B cell (primary cell): ENCODE measurements around the gene NKAIN2. TPM values are rescaled to one million over a fixed set of nuclear protein-coding genes. Genes with fewer than 3 reads are reported as not detected.

ENCODE experiments used
- ATAC-seq: fragments of 200-7000 bp; cut with Tn5 transposase; one replicate; pipeline ENCODE4 v1.10.0; 2021; ENCODE audit warnings: low read depth, mild to moderate bottlenecking, moderate number of reproducible peaks, moderate library complexity
- CTCF ChIA-PET: fragments of 350-600 bp; sonication (Branson Sonifier 250); formaldehyde crosslinking; loops from one replicate; lab custom pipeline; 2021; ENCODE audit warnings: antibody characterized with exemption, inconsistent platforms; lab: Charles Lee
- POLR2A ChIA-PET: fragments of 350-600 bp; sonication (Branson Sonifier 250); formaldehyde crosslinking; loops from one replicate; lab custom pipeline; 2021; ENCODE audit warnings: antibody characterized with exemption; lab: Charles Lee
- DNase-seq: peaks from one replicate; pipeline ENCODE4 v3.0.0; 2013
- H2AFZ ChIP-seq: 2 replicates; pipeline ENCODE4 v1.6.1; 2012; ENCODE audit warnings: mild to moderate bottlenecking, low read depth, low read length; ENCODE audit not compliant: insufficient read depth, poor library complexity, severe bottlenecking
- H3K27ac ChIP-seq, 2 donors: 1 replicate in 1 of 2; 2 replicates in 1 of 2; pipeline ENCODE4 v1.5.1; 2012 to 2013; ENCODE audit warnings: low read length in 2 of 2, mild to moderate bottlenecking in 2 of 2, moderate library complexity in 1 of 2
- H3K27me3 ChIP-seq, 4 experiments: fragments of 200-600 bp in 1 of 4; sonication (generic) in 1 of 4; replicated peaks in 1 of 4; 1 replicate in 2 of 4; 2 replicates in 2 of 4; pipeline versions ENCODE4 v1.6.1 to v1.7.0; 2013 to 2016; ENCODE audit warnings: low read length in 3 of 4, mild to moderate bottlenecking in 2 of 4, mixed read lengths in 1 of 4, moderate library complexity in 1 of 4; ENCODE audit not compliant: insufficient read depth in 4 of 4, control insufficient read depth in 3 of 4; ENCODE audit errors: control extremely low read depth in 1 of 4
- H3K36me3 ChIP-seq, 2 experiments: replicated peaks in 1 of 2; 1 replicate in 1 of 2; 2 replicates in 1 of 2; pipeline versions ENCODE4 v1.6.1 to v1.7.1; 2013; ENCODE audit warnings: low read length in 1 of 2; ENCODE audit not compliant: insufficient read depth in 2 of 2, control insufficient read depth in 1 of 2; ENCODE audit errors: control extremely low read depth in 1 of 2, extremely low read depth in 1 of 2
- H3K4me1 ChIP-seq, 2 donors: fragments of 200-600 bp in 1 of 2; sonication (generic) in 1 of 2; 1 replicate in 1 of 2; 2 replicates in 1 of 2; pipeline versions ENCODE4 v1.5.1 to v1.6.1; 2013 to 2017; ENCODE audit warnings: low read length in 2 of 2; ENCODE audit not compliant: control insufficient read depth in 2 of 2, insufficient read depth in 2 of 2
- H3K4me2 ChIP-seq: replicated peaks from 2 replicates; pipeline ENCODE3; 2012; ENCODE audit warnings: mild to moderate bottlenecking, low read depth, low read length; ENCODE audit not compliant: poor library complexity, severe bottlenecking
- H3K4me3 ChIP-seq, 5 experiments: fragments of 200-600 bp in 1 of 5; sonication (generic) in 1 of 5; 1 replicate in 3 of 5; 2 replicates in 2 of 5; pipeline versions ENCODE4 v1.5.1 to v1.7.0; 2011 to 2016; ENCODE audit warnings: low read length in 4 of 5, mild to moderate bottlenecking in 4 of 5, low read depth in 2 of 5, control low read depth in 1 of 5, moderate library complexity in 1 of 5; ENCODE audit not compliant: insufficient read depth in 1 of 5; ENCODE audit errors: control extremely low read depth in 1 of 5, extremely low read depth in 1 of 5
- H3K79me2 ChIP-seq: fragments of 200-600 bp; sonication (generic); one replicate; pipeline ENCODE4 v1.6.0; 2016; ENCODE audit warnings: low read length; ENCODE audit not compliant: control insufficient read depth, insufficient read depth
- H3K9ac ChIP-seq: fragments of 200-600 bp; sonication (generic); 2 replicates; pipeline ENCODE4 v1.6.1; 2017; ENCODE audit warnings: mild to moderate bottlenecking, low read length, moderate library complexity
- H3K9me3 ChIP-seq, 3 donors: one replicate each; pipeline versions ENCODE4 v1.6.1 to v1.7.1; 2013; ENCODE audit warnings: low read length in 2 of 3; ENCODE audit not compliant: control insufficient read depth in 2 of 3, insufficient read depth in 1 of 3; ENCODE audit errors: control extremely low read depth in 1 of 3
- H4K20me1 ChIP-seq: 2 replicates; pipeline ENCODE4 v1.6.0; 2012; ENCODE audit warnings: mild to moderate bottlenecking, low read length; ENCODE audit not compliant: insufficient read depth, control insufficient read depth, poor library complexity, severe bottlenecking
- H3K27ac Mint-ChIP-seq: one replicate; pipeline ENCODE4 v1.8.0; 2021; ENCODE audit warnings: mixed read lengths
- H3K27me3 Mint-ChIP-seq: one replicate; pipeline ENCODE4 v1.8.0; 2021; ENCODE audit warnings: mixed read lengths
- H3K4me1 Mint-ChIP-seq: one replicate; pipeline ENCODE4 v1.8.0; 2021; ENCODE audit warnings: mixed read lengths
- H3K4me3 Mint-ChIP-seq: one replicate; pipeline ENCODE4 v1.8.0; 2021; ENCODE audit warnings: mixed read lengths
- H3K9me3 Mint-ChIP-seq: one replicate; pipeline ENCODE4 v1.8.0; 2022; ENCODE audit warnings: mixed read lengths; ENCODE audit not compliant: insufficient read depth
- EZH2 ChIP-seq: IDR thresholded peaks from 2 replicates; pipeline ENCODE4 v1.6.1; 2012; ENCODE audit warnings: borderline replicate concordance, low read depth, mild to moderate bottlenecking, moderate library complexity, low read length; ENCODE audit not compliant: insufficient read depth, poor library complexity, severe bottlenecking
- WGBS: methylation state at CpG from one replicate; pipeline ENCODE4 v1.1.5; 2013; ENCODE audit warnings: missing lambda C conversion rate; ENCODE audit not compliant: insufficient coverage; 5-methylcytosine and 5-hydroxymethylcytosine counted together
- intact Hi-C: fragments of 100-400 bp; cut with micrococcal nuclease; formaldehyde crosslinking; loops from one replicate; pipeline ENCODE4 v1.10.0; 2022
- polyA plus RNA-seq: library from polyadenylated mRNA; depleted of rRNA; stranded (reverse); fragments of >200 nt; gene quantifications from 2 replicates; pipeline ENCODE4 v1.2.3, GENCODE V29; 2012
- total RNA-seq, 2 donors: library from RNA; stranded (reverse); fragments of 120-200 nt in 1 of 2; gene quantifications; 1 replicate in 1 of 2; 2 replicates in 1 of 2; pipeline versions ENCODE4 v1.2.3 to v1.2.4, GENCODE V29; 2013 to 2022
- TF ChIP-seq, protein P1 (sequence below): fragments of 200-600 bp; IDR thresholded peaks from one replicate; pipeline ENCODE4 v1.8.0; 2022; ENCODE audit warnings: antibody characterized with exemption, mild to moderate bottlenecking

NKAIN2 gene
- total and polyA plus RNA-seq, 2 donors (not counting 1 experiment from before 2014, with no cell fraction given) = not detected

DNA sequence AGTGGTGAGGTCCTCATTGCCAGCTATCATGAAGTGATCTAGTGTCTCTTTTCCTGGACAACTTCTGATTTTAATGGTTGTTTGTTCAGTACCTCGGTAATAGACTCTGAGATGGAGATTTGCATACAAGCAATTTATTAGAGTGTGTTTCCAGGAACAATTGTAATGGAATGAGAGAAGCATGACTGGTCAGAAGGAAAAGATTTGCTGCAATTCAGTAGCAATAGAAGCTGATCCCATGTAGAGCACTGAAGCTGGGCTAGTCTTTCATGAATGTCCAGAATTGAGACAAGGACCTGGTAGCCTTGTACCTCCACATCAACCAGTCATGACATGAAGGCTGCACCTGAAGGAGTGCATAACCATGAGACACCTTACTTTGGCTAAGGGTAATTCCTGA is 526.5 kb downstream of the NKAIN2 start:
- H3K27me3 ChIP-seq = no peaks in the 10 kb centered on the region
- 78% methylated on average over 1 of the region's 1 CpG for WGBS
- no peaks in the 10 kb centered on the region for H3K27me3 Mint-ChIP-seq
- TF ChIP-seq, protein P1, sequence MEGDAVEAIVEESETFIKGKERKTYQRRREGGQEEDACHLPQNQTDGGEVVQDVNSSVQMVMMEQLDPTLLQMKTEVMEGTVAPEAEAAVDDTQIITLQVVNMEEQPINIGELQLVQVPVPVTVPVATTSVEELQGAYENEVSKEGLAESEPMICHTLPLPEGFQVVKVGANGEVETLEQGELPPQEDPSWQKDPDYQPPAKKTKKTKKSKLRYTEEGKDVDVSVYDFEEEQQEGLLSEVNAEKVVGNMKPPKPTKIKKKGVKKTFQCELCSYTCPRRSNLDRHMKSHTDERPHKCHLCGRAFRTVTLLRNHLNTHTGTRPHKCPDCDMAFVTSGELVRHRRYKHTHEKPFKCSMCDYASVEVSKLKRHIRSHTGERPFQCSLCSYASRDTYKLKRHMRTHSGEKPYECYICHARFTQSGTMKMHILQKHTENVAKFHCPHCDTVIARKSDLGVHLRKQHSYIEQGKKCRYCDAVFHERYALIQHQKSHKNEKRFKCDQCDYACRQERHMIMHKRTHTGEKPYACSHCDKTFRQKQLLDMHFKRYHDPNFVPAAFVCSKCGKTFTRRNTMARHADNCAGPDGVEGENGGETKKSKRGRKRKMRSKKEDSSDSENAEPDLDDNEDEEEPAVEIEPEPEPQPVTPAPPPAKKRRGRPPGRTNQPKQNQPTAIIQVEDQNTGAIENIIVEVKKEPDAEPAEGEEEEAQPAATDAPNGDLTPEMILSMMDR = no peak
- TF ChIP-seq EZH2 = no peak
- no peak overlapping the region for H3K9ac ChIP-seq
- ChIA-PET POLR2A (no interaction called here), CTCF (no interaction called here)
- no peak overlapping the region for H3K27ac ChIP-seq
- H3K9me3 ChIP-seq = no peaks in the 10 kb centered on the region
- DNase-seq (no peak), ATAC-seq (no peak)
- H3K4me3 Mint-ChIP-seq = no peak overlapping the region
- no peak overlapping the region for H3K4me3 ChIP-seq
- H3K9me3 Mint-ChIP-seq = no peaks in the 10 kb centered on the region
- H3K79me2 ChIP-seq = no peaks in the 10 kb centered on the region
- no peak overlapping the region for H3K27ac Mint-ChIP-seq
- H2AFZ ChIP-seq = no peak overlapping the region
- H3K4me1 Mint-ChIP-seq = no peaks in the 10 kb centered on the region
- H4K20me1 ChIP-seq = no peaks in the 10 kb centered on the region
- no peak overlapping the region for H3K4me2 ChIP-seq
- H3K36me3 ChIP-seq = no peaks in the 10 kb centered on the region
- no peaks in the 10 kb centered on the region for H3K4me1 ChIP-seq
- intact Hi-C loops = no loop called here

DNA sequence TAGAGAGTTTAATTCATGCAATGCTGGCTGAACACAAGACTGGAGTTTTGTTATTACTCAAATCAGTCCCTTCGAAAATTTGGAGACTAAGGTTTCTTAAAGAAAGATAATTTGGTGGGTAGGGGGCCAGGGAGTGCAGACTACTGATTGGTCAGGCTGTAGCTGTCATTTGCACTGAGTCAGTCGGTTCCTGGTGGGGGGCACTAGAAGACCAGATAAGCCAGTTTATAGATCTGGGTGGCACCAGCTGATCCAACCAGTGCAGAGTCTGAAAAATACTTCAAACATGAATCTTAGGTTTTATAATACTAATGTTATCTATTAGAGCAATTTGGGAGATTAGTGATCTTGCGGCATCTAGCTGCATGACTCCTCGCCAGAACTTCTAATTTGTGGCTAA is 530.7 kb downstream of the NKAIN2 start:
- no peaks in the 10 kb centered on the region for H3K4me1 Mint-ChIP-seq
- no peak for TF ChIP-seq EZH2
- TF ChIP-seq, protein P1 = no peak
- H2AFZ ChIP-seq = no peak overlapping the region
- WGBS = 83% methylated on average over 1 of the region's 4 CpGs
- no peak overlapping the region for H3K27ac ChIP-seq
- no peak for ATAC-seq
- H3K4me2 ChIP-seq = no peak overlapping the region
- H3K9ac ChIP-seq = no peak overlapping the region
- H3K27me3 Mint-ChIP-seq = no peaks in the 10 kb centered on the region
- no peak overlapping the region for H3K27ac Mint-ChIP-seq
- no peaks in the 10 kb centered on the region for H3K9me3 ChIP-seq
- H4K20me1 ChIP-seq = no peaks in the 10 kb centered on the region
- intact Hi-C loops = no loop called here
- CTCF ChIA-PET = no interaction called here
- POLR2A ChIA-PET = no interaction called here
- H3K27me3 ChIP-seq = no peaks in the 10 kb centered on the region
- no peak for DNase-seq
- peaks cover 2% of the 10 kb centered on the region for H3K9me3 Mint-ChIP-seq
- H3K4me1 ChIP-seq = no peaks in the 10 kb centered on the region
- H3K4me3 Mint-ChIP-seq = no peak overlapping the region
- H3K4me3 ChIP-seq = no peak overlapping the region
- no peaks in the 10 kb centered on the region for H3K36me3 ChIP-seq
- no peaks in the 10 kb centered on the region for H3K79me2 ChIP-seq
